PC-9 (cell line): ENCODE measurements around the gene PTPRF.

ENCODE experiments used
- EZH2 ChIP-seq: fragments of 200-600 bp; sonication (generic); IDR thresholded peaks from 2 replicates; pipeline ENCODE4 v1.8.0; 2017; ENCODE audit warnings: antibody characterized with exemption, low read depth
- TF ChIP-seq, protein P1 (sequence below): fragments of 200-600 bp; sonication (generic); conservative IDR thresholded peaks from 2 replicates; pipeline ENCODE4 v1.6.1; 2017; ENCODE audit warnings: mixed run types, antibody characterized with exemption, mild to moderate bottlenecking, moderate library complexity

DNA sequence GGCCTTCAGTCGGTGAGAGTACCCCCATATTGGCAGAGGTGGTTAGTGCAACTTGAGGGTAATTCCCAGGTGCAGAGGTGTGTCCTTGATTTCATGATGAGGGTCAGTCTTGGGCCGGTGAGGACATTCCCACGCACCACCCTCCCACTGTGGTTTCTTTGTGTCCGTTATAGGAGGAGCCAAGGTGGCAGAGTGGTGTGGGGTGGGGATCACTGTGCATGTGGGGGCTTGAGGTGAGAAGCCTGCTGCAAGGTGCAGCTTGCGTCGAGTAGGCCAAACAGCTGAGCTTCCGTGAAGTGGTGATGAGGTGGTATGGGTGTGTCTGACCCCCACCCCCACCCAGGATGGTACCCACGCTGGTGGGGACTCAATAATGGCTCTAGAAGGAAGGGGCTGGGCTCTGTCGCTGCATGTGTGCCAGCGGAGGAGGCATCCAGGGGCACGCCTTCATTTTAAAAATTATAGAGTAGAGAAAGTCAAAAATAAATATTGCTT is 6.2 kb downstream of the PTPRF start:
- TF ChIP-seq, protein P1, sequence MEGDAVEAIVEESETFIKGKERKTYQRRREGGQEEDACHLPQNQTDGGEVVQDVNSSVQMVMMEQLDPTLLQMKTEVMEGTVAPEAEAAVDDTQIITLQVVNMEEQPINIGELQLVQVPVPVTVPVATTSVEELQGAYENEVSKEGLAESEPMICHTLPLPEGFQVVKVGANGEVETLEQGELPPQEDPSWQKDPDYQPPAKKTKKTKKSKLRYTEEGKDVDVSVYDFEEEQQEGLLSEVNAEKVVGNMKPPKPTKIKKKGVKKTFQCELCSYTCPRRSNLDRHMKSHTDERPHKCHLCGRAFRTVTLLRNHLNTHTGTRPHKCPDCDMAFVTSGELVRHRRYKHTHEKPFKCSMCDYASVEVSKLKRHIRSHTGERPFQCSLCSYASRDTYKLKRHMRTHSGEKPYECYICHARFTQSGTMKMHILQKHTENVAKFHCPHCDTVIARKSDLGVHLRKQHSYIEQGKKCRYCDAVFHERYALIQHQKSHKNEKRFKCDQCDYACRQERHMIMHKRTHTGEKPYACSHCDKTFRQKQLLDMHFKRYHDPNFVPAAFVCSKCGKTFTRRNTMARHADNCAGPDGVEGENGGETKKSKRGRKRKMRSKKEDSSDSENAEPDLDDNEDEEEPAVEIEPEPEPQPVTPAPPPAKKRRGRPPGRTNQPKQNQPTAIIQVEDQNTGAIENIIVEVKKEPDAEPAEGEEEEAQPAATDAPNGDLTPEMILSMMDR = no peak
- no peak for TF ChIP-seq EZH2
